Measurements from ENCODE around the gene KIF16B. TPM values are rescaled to one million over a fixed set of nuclear protein-coding genes. Genes with fewer than 3 reads are reported as not detected.

The KIF16B gene
- total and polyA plus RNA-seq, 7 donors: 18.9 to 49.7 (median 22.4) TPM

DNA sequence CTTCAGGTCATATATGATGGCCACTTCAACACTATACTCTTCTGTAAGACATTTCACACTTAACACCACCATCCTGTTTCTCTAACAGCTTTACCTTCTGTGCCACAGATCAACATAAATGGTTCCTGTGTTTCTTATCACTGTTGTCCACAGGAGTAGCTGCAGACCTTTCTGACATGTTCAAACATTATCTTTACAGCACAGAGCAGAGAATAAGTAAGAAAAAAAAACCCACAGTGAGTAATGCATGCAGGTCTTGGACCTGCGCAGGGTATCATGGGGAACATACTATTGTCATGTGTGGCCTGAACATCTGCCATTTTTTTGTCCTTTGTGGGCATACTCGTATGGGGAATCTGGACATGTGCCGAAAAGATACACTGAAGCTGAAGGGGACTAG lies 161.9 kb downstream of the KIF16B start:
- Histone ChIP-seq H3K4me3 (no peak overlapping the region), H3K27ac (no peak overlapping the region), H3K27me3 (no peaks in the 10 kb centered on the region), H3K4me1 (no peaks in the 10 kb centered on the region), H3K9me3 (peaks cover 0 to 10% (median 5%) of the 10 kb centered on the region in 4 donors), H3K36me3 (peaks cover 0 to 25% (median 1%) of the 10 kb centered on the region in 4 donors)
- TF ChIP-seq POLR2A (IDR thresholded peaks at IDR 0.05): no peak
- TF ChIP-seq EP300 (IDR thresholded peaks at IDR 0.05): no peak
- no peak for TF ChIP-seq POLR2AphosphoS5 (IDR thresholded peaks at IDR 0.05)
- TF ChIP-seq CTCF (IDR thresholded peaks at IDR 0.05): no peak
- DNase-seq: no peak
- 96 to 98% methylated on average over 3 of the region's 3 CpGs for WGBS, 2 donors
- intact Hi-C loops (cut with DNase I): no loop called here

GRCh38 chr20:16410626-16411025 lies 162.6 kb downstream of the KIF16B start:
- 98 to 99% methylated on average over 3 of the region's 3 CpGs for WGBS, 2 donors
- intact Hi-C loops (cut with DNase I): no loop called here
- H3K4me3 ChIP-seq: no peak overlapping the region

GRCh38 chr20:16408981-16409380 lies 164.3 kb downstream of the KIF16B start:
- H3K27me3 ChIP-seq: no peaks in the 10 kb centered on the region
- peaks cover 0 to 10% (median 5%) of the 10 kb centered on the region in 4 donors for H3K9me3 ChIP-seq
- TF ChIP-seq POLR2AphosphoS5 (IDR thresholded peaks at IDR 0.05): no peak
- TF ChIP-seq EP300 (IDR thresholded peaks at IDR 0.05): no peak
- no peak for TF ChIP-seq CTCF (IDR thresholded peaks at IDR 0.05)
- TF ChIP-seq POLR2A (IDR thresholded peaks at IDR 0.05): no peak
- no peak for DNase-seq
- H3K4me1 ChIP-seq: no peaks in the 10 kb centered on the region
- intact Hi-C loops (cut with DNase I): no loop called here
- H3K4me3 ChIP-seq: no peak overlapping the region
- H3K27ac ChIP-seq: no peak overlapping the region
- WGBS, 2 donors: 86 to 95% methylated on average over 1 of the region's 1 CpG
- H3K36me3 ChIP-seq: peaks cover 0 to 38% (median 12%) of the 10 kb centered on the region in 4 donors

More at GRCh38 chr20:16410626-16411025, 162.6 kb downstream of the KIF16B start:
- Histone ChIP-seq H3K36me3 (peaks cover 0 to 32% (median 4%) of the 10 kb centered on the region in 4 donors), H3K27ac (no peak overlapping the region), H3K27me3 (no peaks in the 10 kb centered on the region), H3K9me3 (peaks cover 0 to 10% (median 5%) of the 10 kb centered on the region in 4 donors), H3K4me1 (no peaks in the 10 kb centered on the region)
- TF ChIP-seq EP300 (IDR thresholded peaks at IDR 0.05) (no peak), CTCF (IDR thresholded peaks at IDR 0.05) (no peak), POLR2AphosphoS5 (IDR thresholded peaks at IDR 0.05) (no peak), POLR2A (IDR thresholded peaks at IDR 0.05) (no peak)
- no peak for DNase-seq

GRCh38 chr20:16407251-16408067 lies 165.8 kb downstream of the KIF16B start:
- Histone ChIP-seq H3K27ac (no peak overlapping the region), H3K4me1 (no peaks in the 10 kb centered on the region), H3K36me3 (peaks cover 0 to 50% (median 12%) of the 10 kb centered on the region in 4 donors), H3K9me3 (peaks cover 0 to 10% (median 5%) of the 10 kb centered on the region in 4 donors), H3K4me3 (no peak overlapping the region), H3K27me3 (no peaks in the 10 kb centered on the region)
- intact Hi-C loops (cut with DNase I): no loop called here
- TF ChIP-seq POLR2AphosphoS5 (IDR thresholded peaks at IDR 0.05) (no peak), EP300 (IDR thresholded peaks at IDR 0.05) (no peak), CTCF (IDR thresholded peaks at IDR 0.05) (no peak), POLR2A (IDR thresholded peaks at IDR 0.05) (no peak)
- no peak for DNase-seq
- 96 to 97% methylated on average over 5 of the region's 5 CpGs for WGBS, 2 donors

All from sigmoid colon (tissue), 7 donors.